Dendritic cell treated with granulocyte-macrophage colony-stimulating factor and Interleukin-4, amounts not matched to agents 40 ng/mL and 50 ng/mL, for 4 days (primary cell): ENCODE data around the gene OMA1.
"Not testable (repeated sequence)": the region's sequence is repeated elsewhere in the genome, so short reads cannot be mapped to it uniquely, and the experiment has no call there.

Source experiments
- H3K27ac Mint-ChIP-seq: one replicate; pipeline ENCODE4 v1.8.0; 2022; ENCODE audit warnings: mild to moderate bottlenecking, mixed read lengths
- H3K27me3 Mint-ChIP-seq: one replicate; pipeline ENCODE4 v1.8.0; 2022; ENCODE audit warnings: mild to moderate bottlenecking, mixed read lengths
- H3K36me3 Mint-ChIP-seq: one replicate; pipeline ENCODE4 v1.8.0; 2022; ENCODE audit warnings: low read depth, mixed read lengths
- H3K4me1 Mint-ChIP-seq: one replicate; pipeline ENCODE4 v1.8.0; 2022; ENCODE audit warnings: low read depth, mixed read lengths
- H3K4me3 Mint-ChIP-seq: one replicate; pipeline ENCODE4 v1.8.0; 2022; ENCODE audit warnings: mild to moderate bottlenecking, moderate library complexity, mixed read lengths
- H3K9me3 Mint-ChIP-seq: one replicate; pipeline ENCODE4 v1.8.0; 2022; ENCODE audit warnings: mixed read lengths
- intact Hi-C: fragments of 100-400 bp; cut with micrococcal nuclease; formaldehyde crosslinking; loops from one replicate; pipeline ENCODE4 v1.15.0; 2022

OMA1 gene

DNA sequence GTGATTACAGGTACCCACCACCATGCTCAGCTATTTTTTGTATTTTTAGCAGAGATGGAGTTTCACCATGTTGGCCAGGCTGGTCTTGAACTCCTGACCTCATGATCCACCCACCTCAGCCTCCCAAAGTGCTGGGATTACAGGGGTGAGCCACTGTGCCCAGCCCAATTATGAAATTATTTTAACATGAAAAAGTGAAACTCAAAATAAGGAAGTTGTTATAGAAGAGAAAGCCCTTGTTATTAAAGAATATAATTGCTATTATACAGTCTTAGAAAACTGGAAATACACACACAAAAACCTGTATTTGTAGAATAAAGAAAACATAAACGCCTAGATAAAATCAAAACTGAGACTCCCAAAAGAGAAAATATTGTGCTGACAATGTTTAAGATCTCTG, 14.7 kb downstream of the OMA1 start:
- H3K36me3 Mint-ChIP-seq, H3K27me3 Mint-ChIP-seq, H3K9me3 Mint-ChIP-seq, intact Hi-C loops, H3K27ac Mint-ChIP-seq, H3K4me3 Mint-ChIP-seq, H3K4me1 Mint-ChIP-seq: not testable (repeated sequence)

- peaks cover 14% of the 10 kb centered on the region for H3K36me3 Mint-ChIP-seq
- intact Hi-C loops: no loop called here
- H3K27me3 Mint-ChIP-seq: no peaks in the 10 kb centered on the region
- peaks cover 4% of the 10 kb centered on the region for H3K4me1 Mint-ChIP-seq
- no peak overlapping the region for H3K4me3 Mint-ChIP-seq
- H3K9me3 Mint-ChIP-seq: no peaks in the 10 kb centered on the region
- no peak overlapping the region for H3K27ac Mint-ChIP-seq
Measured at GRCh38 chr1:58529284-58529683, 17.2 kb downstream of the OMA1 start.

- Mint-ChIP-seq H3K36me3 (peaks cover 21% of the 10 kb centered on the region), H3K4me1 (peaks cover 4% of the 10 kb centered on the region), H3K27me3 (no peaks in the 10 kb centered on the region), H3K9me3 (no peaks in the 10 kb centered on the region), H3K4me3 (no peak overlapping the region), H3K27ac (no peak overlapping the region)
- intact Hi-C loops: no loop called here
Measured at GRCh38 chr1:58528518-58528917, 18.0 kb downstream of the OMA1 start.

DNA sequence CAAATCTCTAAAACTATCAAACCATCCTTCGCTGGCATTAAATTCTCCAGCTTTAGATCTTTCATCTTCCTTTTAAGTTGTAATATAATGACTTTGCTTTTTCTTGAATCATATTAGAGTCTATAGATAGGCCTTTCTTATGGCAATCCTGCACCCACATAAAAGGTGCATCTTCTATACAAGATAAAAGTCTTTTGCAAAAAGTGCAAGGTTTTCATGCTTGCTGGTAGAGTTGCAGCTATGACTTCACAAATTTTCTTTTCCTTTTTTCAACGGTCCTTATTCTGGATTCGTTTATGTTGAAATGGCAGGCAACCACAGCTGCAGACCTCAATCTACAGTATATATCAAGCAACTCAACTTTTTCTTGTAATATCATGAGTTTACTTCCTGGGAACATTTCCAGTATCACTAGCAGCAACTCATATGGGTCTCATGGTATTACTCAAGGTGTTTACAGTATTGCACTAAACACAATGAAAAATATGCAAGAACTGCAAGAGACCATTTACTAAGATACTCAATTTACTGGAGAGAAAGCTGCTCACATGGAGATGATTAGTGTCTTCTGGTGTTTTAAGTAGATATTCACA, 22.1 kb downstream of the OMA1 start:
- intact Hi-C loops: no loop called here
- Mint-ChIP-seq H3K4me3 (no peak overlapping the region), H3K27ac (no peak overlapping the region), H3K9me3 (no peaks in the 10 kb centered on the region), H3K4me1 (no peaks in the 10 kb centered on the region), H3K27me3 (no peaks in the 10 kb centered on the region), H3K36me3 (peaks cover 51% of the 10 kb centered on the region)

DNA sequence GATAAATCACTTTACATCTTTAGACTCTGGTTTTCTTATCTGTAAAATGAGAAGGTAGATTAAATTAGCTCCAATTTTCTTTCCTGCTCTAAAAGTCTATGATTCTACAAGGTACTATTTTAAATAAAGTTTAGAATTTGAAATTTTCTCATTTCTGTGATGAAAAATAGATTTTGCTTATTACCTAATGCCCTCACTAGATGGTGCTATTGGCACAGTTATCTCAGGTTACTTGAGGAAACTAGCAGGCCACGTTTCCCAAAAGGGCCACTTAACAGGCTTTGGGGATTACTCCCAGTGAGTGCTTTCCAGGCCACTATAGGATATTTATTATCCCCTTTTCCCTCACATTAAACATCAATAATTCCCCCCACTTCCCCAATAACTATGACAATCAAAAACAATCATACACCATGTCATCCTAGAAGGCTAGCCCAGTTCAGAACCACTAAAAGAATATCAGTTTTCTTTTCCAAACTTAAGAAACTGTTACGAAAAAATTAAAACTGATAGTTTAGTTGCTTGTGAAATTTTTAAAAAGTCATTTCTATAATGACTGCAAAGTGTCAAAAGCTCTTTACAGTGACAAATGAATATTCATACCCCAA, 30.6 kb downstream of the OMA1 start:
- no peaks in the 10 kb centered on the region for H3K9me3 Mint-ChIP-seq
- intact Hi-C loops: loop anchor here (1.0 to 2.0 kb wide), 2 partner anchors 136 to 1245 kb away; no protein-coding TSS in a partner anchor
- H3K36me3 Mint-ChIP-seq: peaks cover 57% of the 10 kb centered on the region
- H3K27ac Mint-ChIP-seq: peak overlapping the region; percentile 63
- H3K27me3 Mint-ChIP-seq: no peaks in the 10 kb centered on the region
- H3K4me3 Mint-ChIP-seq: no peak overlapping the region
- peaks cover 11% of the 10 kb centered on the region for H3K4me1 Mint-ChIP-seq

- H3K4me1 Mint-ChIP-seq: peaks cover 11% of the 10 kb centered on the region
- H3K36me3 Mint-ChIP-seq: peaks cover 58% of the 10 kb centered on the region
- H3K4me3 Mint-ChIP-seq: no peak overlapping the region
- H3K9me3 Mint-ChIP-seq: no peaks in the 10 kb centered on the region
- no peak overlapping the region for H3K27ac Mint-ChIP-seq
- H3K27me3 Mint-ChIP-seq: no peaks in the 10 kb centered on the region
- intact Hi-C loops: no loop called here
Measured at GRCh38 chr1:58513956-58514355, 32.6 kb downstream of the OMA1 start.

DNA sequence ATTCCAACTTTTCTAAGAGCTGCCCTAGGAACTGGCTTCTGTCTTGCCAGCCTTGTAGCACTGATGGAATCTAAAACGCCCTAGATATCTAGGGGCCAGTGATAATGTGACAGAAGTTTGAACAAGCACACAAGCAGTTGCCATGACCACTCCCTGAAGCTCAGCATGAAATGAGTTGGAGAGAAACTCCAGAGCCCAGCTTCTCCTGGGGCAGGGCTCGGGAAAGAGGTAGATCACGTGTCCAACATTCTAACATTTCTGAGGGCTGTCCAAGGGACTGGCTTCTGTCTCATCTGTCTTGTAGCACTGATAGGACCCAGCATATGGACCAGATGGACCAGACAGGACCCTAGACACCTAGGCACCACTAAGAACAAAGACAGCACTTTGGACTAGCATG, 37.9 kb downstream of the OMA1 start:
- intact Hi-C loops: no loop called here
- peaks cover 72% of the 10 kb centered on the region for H3K36me3 Mint-ChIP-seq
- H3K27me3 Mint-ChIP-seq: no peaks in the 10 kb centered on the region

GRCh38 chr1:58505286-58505685, 41.2 kb downstream of the OMA1 start:
- no peaks in the 10 kb centered on the region for H3K4me1 Mint-ChIP-seq
- H3K36me3 Mint-ChIP-seq: peaks cover 58% of the 10 kb centered on the region
- no peak overlapping the region for H3K27ac Mint-ChIP-seq
- no peaks in the 10 kb centered on the region for H3K27me3 Mint-ChIP-seq
- no peak overlapping the region for H3K4me3 Mint-ChIP-seq
- no peaks in the 10 kb centered on the region for H3K9me3 Mint-ChIP-seq
- intact Hi-C loops: no loop called here

More for the DNA sequence above, 37.9 kb downstream of the OMA1 start:
- Mint-ChIP-seq H3K4me1 (peaks cover 5% of the 10 kb centered on the region), H3K9me3 (no peaks in the 10 kb centered on the region), H3K27ac (no peak overlapping the region), H3K4me3 (no peak overlapping the region)

- Mint-ChIP-seq H3K4me1 (peaks cover 9% of the 10 kb centered on the region), H3K4me3 (no peak overlapping the region), H3K36me3 (peaks cover 35% of the 10 kb centered on the region), H3K27me3 (no peaks in the 10 kb centered on the region), H3K27ac (no peak overlapping the region), H3K9me3 (no peaks in the 10 kb centered on the region)
- intact Hi-C loops: no loop called here
Measured at GRCh38 chr1:58502519-58502918, 44.0 kb downstream of the OMA1 start.

DNA sequence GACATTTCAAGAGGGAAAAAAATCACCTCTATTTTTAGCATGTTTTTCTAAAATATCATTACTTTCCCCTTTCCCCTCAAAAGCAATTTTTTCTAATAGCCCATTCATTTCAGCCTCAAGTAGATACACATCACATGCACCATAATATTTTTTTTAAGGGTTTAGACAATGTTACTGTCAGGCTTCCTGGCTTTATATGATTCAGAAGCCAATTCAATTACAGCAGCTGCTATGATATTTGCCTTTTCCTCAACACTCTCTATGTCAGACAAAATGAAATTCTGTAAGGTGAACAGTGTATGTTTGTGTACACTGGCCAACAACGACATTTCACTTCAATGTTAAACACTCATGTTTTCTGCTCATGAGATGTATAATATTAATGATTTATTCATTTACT, 46.5 kb downstream of the OMA1 start:
- intact Hi-C loops: no loop called here
- Mint-ChIP-seq H3K4me1 (peaks cover 11% of the 10 kb centered on the region), H3K4me3 (no peak overlapping the region), H3K36me3 (peaks cover 27% of the 10 kb centered on the region), H3K9me3 (no peaks in the 10 kb centered on the region), H3K27ac (no peak overlapping the region), H3K27me3 (no peaks in the 10 kb centered on the region)

GRCh38 chr1:58497499-58497898, 49.0 kb downstream of the OMA1 start:
- H3K27ac Mint-ChIP-seq: no peak overlapping the region
- peaks cover 11% of the 10 kb centered on the region for H3K4me1 Mint-ChIP-seq
- intact Hi-C loops: no loop called here
- peaks cover under 1% of the 10 kb centered on the region for H3K9me3 Mint-ChIP-seq
- H3K27me3 Mint-ChIP-seq: no peaks in the 10 kb centered on the region
- peaks cover 18% of the 10 kb centered on the region for H3K36me3 Mint-ChIP-seq
- no peak overlapping the region for H3K4me3 Mint-ChIP-seq

DNA sequence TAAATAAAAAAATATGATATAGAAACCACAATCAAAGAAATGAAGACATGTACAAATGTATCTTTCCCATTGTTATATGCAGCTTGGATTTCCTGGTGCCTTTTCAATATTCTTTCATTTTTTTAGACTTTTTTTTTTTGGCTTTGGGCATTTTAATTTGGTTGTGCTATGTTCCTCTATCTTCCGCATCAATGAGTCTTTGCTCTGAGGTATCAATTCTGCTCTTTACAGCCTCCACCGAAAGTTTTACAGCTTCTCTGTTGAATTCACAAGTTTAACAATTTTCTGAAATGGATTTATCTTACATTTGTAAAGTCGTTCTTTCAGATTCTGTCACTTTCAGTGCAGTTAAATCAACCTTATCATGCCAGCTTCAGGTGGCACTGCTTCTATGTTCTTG, 50.5 kb downstream of the OMA1 start:
- Mint-ChIP-seq H3K27ac (no peak overlapping the region), H3K27me3 (no peaks in the 10 kb centered on the region), H3K4me3 (no peak overlapping the region), H3K9me3 (peaks cover 9% of the 10 kb centered on the region), H3K36me3 (peaks cover 21% of the 10 kb centered on the region), H3K4me1 (peaks cover 11% of the 10 kb centered on the region)
- intact Hi-C loops: no loop called here

DNA sequence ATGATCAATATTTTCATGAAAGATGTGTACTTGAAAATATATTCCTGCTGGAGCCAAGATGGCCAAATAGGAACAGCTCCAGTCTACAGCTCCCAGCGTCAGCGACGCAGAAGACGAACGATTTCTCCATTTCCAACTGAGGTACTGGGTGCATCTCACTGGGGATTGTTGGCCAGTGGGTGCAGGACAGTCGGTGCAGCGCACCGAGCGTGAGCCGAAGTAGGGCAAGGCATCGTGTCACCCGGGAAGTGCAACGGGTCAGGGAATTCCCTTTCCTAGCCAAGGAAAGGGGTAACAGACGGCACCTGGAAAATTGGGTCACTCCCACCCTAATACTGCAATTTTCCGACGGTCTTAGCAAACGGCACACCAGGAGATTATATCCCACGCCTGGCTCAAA, 57.6 kb downstream of the OMA1 start:
- H3K4me3 Mint-ChIP-seq, H3K27ac Mint-ChIP-seq, intact Hi-C loops, H3K27me3 Mint-ChIP-seq, H3K4me1 Mint-ChIP-seq: not testable (repeated sequence)
- Mint-ChIP-seq H3K36me3 (peaks cover 45% of the 10 kb centered on the region), H3K9me3 (peaks cover 18% of the 10 kb centered on the region)

DNA sequence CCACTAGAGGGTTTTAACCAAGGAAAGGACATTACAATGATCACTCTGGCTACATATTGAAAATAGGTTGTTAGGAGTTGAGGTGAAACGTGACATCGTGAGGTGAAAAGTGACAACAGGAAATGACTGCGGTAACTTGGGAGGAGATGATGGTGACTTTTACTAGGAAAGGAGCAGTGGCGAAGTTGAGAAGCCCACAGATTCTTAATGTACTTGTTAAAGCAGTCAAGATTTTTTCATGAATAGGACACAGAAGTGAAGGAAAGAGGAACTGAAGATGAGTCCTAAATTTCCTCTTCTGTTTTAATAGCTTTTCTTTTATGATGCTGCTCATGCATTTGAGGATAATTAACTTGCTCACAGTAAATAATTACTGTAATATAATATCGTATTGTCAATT, 59.5 kb downstream of the OMA1 start:
- peaks cover 44% of the 10 kb centered on the region for H3K36me3 Mint-ChIP-seq
- H3K4me3 Mint-ChIP-seq: no peak overlapping the region
- H3K9me3 Mint-ChIP-seq: peaks cover 12% of the 10 kb centered on the region

GRCh38 chr1:58481962-58482361, 64.6 kb downstream of the OMA1 start:
- Mint-ChIP-seq H3K4me1 (peaks cover 5% of the 10 kb centered on the region), H3K4me3 (no peak overlapping the region), H3K27me3 (no peaks in the 10 kb centered on the region), H3K9me3 (no peaks in the 10 kb centered on the region), H3K36me3 (peaks cover 29% of the 10 kb centered on the region), H3K27ac (no peak overlapping the region)
- intact Hi-C loops: no loop called here

More for the DNA sequence above, 59.5 kb downstream of the OMA1 start:
- no peaks in the 10 kb centered on the region for H3K27me3 Mint-ChIP-seq
- no peak overlapping the region for H3K27ac Mint-ChIP-seq
- peaks cover 7% of the 10 kb centered on the region for H3K4me1 Mint-ChIP-seq
- intact Hi-C loops: no loop called here
